Retinal pigment epithelial cell (primary cell): ENCODE results near the gene GTSF1L.

ENCODE experiments used
- DNase-seq: peaks from one replicate; pipeline ENCODE4 v3.0.0-alpha.2; 2010; ENCODE audit warnings: low read depth
- H3K4me3 ChIP-seq: 2 replicates; pipeline ENCODE4 v1.5.1; 2011; ENCODE audit warnings: mild to moderate bottlenecking, low read length, control low read depth, moderate library complexity
- TF ChIP-seq, protein P1 (sequence below): conservative IDR thresholded peaks from 2 replicates; pipeline ENCODE4 v1.5.1; 2011; ENCODE audit warnings: low read depth, low read length, control low read depth, inconsistent platforms

The GTSF1L gene

DNA sequence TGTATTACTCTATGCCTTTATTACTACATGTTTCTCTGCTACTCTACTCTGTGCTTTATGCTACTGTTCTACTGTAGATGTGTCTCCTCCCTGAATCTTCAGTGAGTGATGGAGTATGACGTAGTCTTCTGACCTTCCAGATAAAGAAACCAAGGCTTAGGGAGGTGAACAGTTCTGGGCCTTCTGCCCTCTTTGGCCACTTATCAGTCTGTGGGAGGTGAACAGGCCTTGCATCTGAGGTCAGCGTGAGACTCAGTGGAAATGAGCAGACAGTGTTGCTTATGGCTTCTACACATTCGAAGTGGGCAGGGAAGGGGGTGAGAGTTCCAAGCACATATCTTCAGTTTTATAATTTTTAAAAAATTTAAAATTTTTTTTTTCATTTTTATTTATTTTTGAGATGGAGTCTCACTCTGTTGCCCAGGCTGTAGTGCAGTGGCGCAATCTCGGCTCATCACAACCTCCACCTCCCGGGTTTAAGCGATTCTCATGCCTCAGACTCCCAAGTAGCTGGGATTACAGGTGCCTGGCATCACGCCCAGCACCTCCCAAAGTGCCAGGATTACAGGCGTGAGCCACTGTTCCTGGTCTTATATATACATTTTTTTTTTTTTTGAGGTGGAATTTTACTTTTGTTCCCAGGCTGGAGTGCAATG, 35.7 kb downstream of the GTSF1L start:
- TF ChIP-seq, protein P1, sequence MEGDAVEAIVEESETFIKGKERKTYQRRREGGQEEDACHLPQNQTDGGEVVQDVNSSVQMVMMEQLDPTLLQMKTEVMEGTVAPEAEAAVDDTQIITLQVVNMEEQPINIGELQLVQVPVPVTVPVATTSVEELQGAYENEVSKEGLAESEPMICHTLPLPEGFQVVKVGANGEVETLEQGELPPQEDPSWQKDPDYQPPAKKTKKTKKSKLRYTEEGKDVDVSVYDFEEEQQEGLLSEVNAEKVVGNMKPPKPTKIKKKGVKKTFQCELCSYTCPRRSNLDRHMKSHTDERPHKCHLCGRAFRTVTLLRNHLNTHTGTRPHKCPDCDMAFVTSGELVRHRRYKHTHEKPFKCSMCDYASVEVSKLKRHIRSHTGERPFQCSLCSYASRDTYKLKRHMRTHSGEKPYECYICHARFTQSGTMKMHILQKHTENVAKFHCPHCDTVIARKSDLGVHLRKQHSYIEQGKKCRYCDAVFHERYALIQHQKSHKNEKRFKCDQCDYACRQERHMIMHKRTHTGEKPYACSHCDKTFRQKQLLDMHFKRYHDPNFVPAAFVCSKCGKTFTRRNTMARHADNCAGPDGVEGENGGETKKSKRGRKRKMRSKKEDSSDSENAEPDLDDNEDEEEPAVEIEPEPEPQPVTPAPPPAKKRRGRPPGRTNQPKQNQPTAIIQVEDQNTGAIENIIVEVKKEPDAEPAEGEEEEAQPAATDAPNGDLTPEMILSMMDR: no peak
- DNase-seq: no peak
- H3K4me3 ChIP-seq: no peak overlapping the region

DNA sequence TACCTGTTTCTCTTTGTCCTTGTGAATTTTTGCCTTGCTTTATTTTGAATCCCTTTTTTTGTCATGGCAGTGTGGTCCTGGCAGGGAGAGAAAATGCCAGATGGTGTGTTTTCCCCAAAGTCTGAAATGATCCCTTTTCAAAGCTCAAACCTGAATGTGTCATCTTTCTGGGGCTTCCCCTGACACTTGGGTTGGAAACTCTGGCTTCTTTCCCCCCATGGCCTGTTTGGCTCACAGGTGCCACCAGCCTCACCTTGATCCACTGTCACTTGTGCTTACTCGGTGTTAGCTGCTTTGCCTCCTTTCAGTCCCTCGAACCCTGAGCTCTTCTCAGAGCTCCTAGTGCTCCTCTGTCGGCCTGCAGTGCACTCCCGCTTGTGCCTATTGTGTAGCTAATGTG, 37.6 kb downstream of the GTSF1L start:
- DNase-seq: no peak
- TF ChIP-seq, protein P1: no peak
- H3K4me3 ChIP-seq: no peak overlapping the region

DNA sequence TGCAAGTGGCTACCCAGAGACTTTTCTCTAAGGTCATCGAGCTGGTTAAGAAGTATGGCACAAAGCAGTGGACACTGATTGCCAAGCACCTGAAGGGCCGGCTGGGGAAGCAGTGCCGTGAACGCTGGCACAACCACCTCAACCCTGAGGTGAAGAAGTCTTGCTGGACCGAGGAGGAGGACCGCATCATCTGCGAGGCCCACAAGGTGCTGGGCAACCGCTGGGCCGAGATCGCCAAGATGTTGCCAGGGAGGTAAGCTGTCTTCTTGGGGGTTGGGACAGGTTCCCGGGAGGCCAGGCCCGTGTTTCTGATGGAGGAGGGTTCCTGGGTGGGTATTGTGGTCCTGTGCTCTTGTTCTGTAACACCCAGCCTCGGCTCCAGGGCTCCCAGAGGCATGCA, 40.0 kb downstream of the GTSF1L start:
- TF ChIP-seq, protein P1: no peak
- no peak for DNase-seq
- H3K4me3 ChIP-seq: no peak overlapping the region

DNA sequence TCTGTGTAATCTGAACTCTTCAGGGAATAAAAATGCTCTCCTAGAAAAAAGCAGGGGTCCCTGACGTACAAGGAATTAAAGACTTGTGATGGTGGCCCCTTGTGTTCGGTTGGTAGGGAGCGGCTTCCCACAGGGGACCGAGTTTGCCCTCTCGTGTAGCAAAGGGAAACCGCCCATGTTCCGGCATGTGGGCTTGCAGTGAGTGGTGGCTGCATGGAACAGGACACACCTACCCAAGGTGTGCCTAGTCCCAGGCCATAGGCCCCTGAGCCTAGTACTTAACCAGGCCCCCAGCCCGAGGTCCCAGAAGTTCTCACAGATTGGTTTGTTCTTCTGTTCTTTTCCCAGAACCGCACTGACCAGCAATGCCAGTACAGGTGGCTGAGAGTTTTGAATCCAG, 44.4 kb downstream of the GTSF1L start:
- TF ChIP-seq, protein P1: no peak
- DNase-seq: no peak
- H3K4me3 ChIP-seq: no peak overlapping the region

DNA sequence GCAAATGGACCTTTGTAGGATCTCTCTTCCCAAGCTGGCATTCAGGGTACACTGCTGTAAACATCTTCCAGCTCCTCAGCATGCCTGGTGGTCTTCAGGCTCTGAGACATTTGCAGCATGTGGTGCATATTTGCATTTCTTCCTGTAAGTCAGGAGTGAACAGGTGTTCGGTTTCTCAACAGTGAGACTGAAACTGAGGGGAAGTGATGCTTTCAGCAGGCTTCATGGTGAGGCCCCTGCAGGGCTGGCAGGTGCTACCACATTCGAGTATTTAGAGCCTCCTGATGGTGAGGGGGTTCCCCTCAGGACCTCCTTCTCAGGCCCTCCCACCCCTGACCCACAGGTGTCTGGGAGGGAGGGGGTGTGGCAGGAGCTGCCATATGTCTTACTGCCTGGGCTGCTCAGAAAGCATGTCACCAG, 44.8 kb downstream of the GTSF1L start:
- DNase-seq: no peak
- TF ChIP-seq, protein P1: no peak
- H3K4me3 ChIP-seq: no peak overlapping the region

DNA sequence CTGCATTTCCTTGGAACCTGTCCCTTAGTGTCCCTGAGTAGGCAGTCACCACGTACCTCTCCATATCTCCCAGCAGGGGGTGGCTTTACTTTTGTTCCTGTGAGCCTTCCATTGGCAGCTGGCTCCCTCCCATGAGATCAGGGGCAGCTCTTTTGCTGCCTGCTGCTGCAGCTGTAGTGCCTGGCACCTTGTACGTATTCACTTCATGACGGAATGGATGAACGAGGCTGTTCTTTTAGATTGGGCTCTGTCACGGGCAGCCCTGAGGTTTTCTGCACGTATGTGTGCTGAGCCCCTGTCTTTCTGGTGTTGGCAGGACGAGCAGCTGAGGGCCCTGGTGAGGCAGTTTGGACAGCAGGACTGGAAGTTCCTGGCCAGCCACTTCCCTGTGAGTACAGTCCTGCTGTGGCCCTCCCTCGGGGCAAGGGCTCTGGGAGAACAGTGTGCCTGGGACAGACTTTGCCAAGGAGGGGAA, 45.3 kb downstream of the GTSF1L start:
- TF ChIP-seq, protein P1: no peak
- H3K4me3 ChIP-seq: no peak overlapping the region
- no peak for DNase-seq

DNA sequence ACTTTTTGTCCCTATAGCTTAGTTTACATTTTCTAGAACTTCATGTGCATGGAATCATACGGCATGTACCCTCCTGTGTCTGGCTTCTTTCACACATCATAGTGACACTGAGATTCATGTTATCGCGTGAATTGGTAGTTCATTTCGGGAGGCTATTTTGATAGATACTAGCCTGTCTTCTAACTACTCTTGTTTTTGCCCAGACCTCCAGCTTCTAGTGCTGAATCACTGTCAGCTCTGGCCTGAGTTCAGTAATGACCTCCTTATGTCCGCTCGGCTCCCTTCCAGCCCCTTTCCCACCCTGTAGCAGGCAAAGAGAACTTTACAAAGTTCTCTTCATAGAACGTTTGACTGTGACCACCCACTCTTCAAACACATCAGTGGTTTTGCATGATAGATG, 45.8 kb downstream of the GTSF1L start:
- TF ChIP-seq, protein P1: no peak
- no peak overlapping the region for H3K4me3 ChIP-seq
- DNase-seq: no peak
